ENCODE data around the gene BCAP29.

The BCAP29 gene

GRCh38 chr7:107613948-107614347 is 33.9 kb downstream of the BCAP29 start:
- no peak for TF ChIP-seq CTCF (IDR thresholded peaks at IDR 0.05; ENCODE audit: control extremely low read depth, extremely low read depth, low read depth, missing control alignments)
- no peak for DNase-seq (ENCODE audit: extremely low spot score)
- ChIA-PET POLR2A (no interaction called here), CTCF (no interaction called here)

- ChIA-PET CTCF (no interaction called here), POLR2A (no interaction called here)
- no peak for TF ChIP-seq CTCF (IDR thresholded peaks at IDR 0.05; ENCODE audit: control extremely low read depth, extremely low read depth, low read depth, missing control alignments)
- no peak for DNase-seq (ENCODE audit: extremely low spot score)
Observed at GRCh38 chr7:107614425-107614824, 34.4 kb downstream of the BCAP29 start.

GRCh38 chr7:107615910-107616680 is 36.0 kb downstream of the BCAP29 start:
- CTCF ChIA-PET, result interaction anchor here (1.0 kb wide), 1 partner anchor 10 kb away, joined by 3 read pairs; no protein-coding TSS in a partner anchor
- no peak for DNase-seq (ENCODE audit: extremely low spot score)

DNA sequence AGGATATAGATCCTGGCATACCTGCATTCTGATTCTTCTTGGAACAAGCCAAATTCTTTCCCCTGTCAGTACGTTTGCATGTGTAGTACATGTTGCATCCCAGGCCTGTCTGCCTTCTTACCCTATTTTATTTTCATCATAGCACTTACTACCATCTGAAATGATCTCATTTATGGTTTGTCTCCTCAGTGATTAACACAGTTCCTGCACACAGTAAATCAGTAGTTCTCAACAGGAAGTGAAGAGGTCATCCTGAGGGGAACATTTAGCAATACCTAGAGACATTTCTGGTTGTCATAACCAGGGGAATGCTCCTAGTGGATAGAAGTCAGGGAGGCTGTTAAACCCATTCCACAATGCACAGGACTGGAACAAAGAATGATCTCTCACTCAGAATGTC is 42.4 kb downstream of the BCAP29 start:
- no peak for DNase-seq (ENCODE audit: extremely low spot score)
- TF ChIP-seq CTCF (IDR thresholded peaks at IDR 0.05; ENCODE audit: control extremely low read depth, extremely low read depth, low read depth, missing control alignments), result no peak
- CTCF ChIA-PET, result interaction anchor here (1.6 kb wide), 1 partner anchor 30 kb away, joined by 3 read pairs; no protein-coding TSS in a partner anchor
- POLR2A ChIA-PET, result no interaction called here

More at GRCh38 chr7:107615910-107616680, 36.0 kb downstream of the BCAP29 start:
- POLR2A ChIA-PET, result no interaction called here
- TF ChIP-seq CTCF (IDR thresholded peaks at IDR 0.05; ENCODE audit: control extremely low read depth, extremely low read depth, low read depth, missing control alignments), result no peak

- CTCF ChIA-PET, result interaction anchor here (1.1 to 1.6 kb wide), 2 partner anchors 12 to 31 kb away, joined by 3 read pairs; no protein-coding TSS in a partner anchor
Observed at GRCh38 chr7:107622894-107623293, 42.8 kb downstream of the BCAP29 start.

DNA sequence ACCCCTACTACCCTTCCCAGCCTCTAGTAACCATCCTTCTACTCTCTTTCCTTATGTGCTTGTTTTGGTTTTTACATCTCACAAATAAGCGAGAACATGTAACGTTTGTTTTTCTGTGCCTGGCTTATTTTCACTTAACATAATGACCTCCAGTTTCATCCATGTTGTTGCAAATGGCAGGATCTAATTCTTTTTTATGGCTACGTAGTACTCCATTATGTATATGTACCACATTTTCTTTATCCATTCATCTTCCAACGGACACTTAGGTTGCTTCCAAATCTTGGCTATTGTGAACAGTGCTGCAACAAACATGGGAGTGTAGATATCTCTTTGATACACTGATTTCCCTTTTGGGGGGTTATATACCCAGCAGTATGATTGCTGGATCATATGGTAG is 47.0 kb downstream of the BCAP29 start:
- ChIA-PET POLR2A (no interaction called here), CTCF (no interaction called here)
- no peak for DNase-seq (ENCODE audit: extremely low spot score)
- TF ChIP-seq CTCF (IDR thresholded peaks at IDR 0.05; ENCODE audit: control extremely low read depth, extremely low read depth, low read depth, missing control alignments), result no peak

More at GRCh38 chr7:107622894-107623293, 42.8 kb downstream of the BCAP29 start:
- TF ChIP-seq CTCF (IDR thresholded peaks at IDR 0.05; ENCODE audit: control extremely low read depth, extremely low read depth, low read depth, missing control alignments), result no peak
- POLR2A ChIA-PET, result no interaction called here
- DNase-seq (ENCODE audit: extremely low spot score), result no peak

Data from GM10248 (cell line).